T-helper 1 cell (primary cell): ENCODE measurements around the gene VASH2.
"Not testable (repeated sequence)": the region's sequence is repeated elsewhere in the genome, so short reads cannot be mapped to it uniquely, and the experiment has no call there.

ENCODE experiments used
- DNase-seq, 5 donors: peaks; one replicate each; pipeline ENCODE4 v3.0.0-alpha.2; 2012 to 2020

The VASH2 gene

GRCh38 chr1:212958175-212958574 lies 7.8 kb downstream of the VASH2 start:
- DNase-seq: no peak

DNA sequence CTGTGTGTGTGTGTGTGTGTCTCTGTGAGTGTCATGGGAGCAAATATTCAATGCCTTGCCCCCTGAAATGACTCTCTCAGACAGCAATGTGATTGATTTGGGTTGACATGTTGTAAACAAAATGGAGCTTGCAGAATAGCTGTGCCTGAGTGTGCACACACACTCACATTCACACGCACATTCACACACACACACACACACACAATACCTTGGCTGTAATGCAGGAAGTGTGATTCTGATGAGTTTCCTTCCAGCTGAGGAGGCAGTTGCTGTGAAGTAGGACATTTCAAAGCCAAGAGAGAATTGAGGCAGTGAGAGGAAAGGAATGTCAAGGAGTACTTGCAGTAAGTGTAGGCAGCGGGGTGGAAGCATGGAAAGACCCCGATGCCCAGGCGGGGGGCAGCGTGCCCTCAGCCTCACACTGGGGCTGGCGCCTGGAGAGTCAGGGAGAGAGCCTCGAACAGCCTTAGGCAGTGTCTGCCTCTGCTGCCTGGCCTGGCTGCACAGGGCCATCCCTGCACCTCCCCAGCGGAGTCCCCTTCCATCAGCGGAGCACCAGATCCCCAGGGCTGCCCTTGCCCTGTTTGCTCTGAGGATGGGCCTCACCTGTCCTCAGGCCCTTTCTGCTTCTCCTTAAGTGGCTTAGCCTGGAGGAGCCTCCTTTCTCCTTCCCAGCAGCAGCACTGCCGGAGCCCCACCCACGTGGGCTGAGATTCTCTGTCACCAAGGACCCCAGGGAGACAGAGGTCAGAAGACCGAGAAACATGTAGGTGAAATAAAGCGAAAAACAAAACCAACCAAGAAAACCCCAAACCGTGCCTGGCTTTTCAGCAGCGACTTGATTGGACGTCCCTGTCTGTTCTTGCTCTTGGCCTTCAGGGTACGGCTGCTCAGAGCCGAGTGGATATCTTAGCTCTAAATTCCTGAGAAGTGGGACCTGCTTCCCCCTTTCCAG lies 9.2 kb downstream of the VASH2 start:
- no peak for DNase-seq

GRCh38 chr1:212960932-212961331 lies 10.6 kb downstream of the VASH2 start:
- DNase-seq: no peak

GRCh38 chr1:212962509-212962908 lies 12.2 kb downstream of the VASH2 start:
- DNase-seq: no peak

DNA sequence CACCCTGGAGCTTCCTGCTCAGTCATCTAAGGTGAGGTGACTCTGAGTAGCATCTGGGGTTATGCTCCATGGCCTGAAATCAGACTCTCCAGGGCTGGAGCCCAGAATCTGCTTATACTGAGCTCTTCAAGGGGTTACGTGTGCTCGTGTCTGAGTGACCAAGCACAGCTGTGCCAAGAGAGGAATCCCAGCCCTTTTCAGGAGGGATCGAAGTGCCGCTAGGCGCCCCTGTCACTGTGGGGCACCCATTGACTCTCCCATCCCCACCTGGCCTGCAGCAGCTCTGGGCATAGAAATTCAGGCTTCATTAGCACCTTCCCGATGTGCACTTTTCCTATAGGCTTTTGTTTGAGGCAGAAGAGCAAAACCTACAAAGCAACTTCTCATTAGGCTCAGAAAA lies 13.8 kb downstream of the VASH2 start:
- no peak for DNase-seq

DNA sequence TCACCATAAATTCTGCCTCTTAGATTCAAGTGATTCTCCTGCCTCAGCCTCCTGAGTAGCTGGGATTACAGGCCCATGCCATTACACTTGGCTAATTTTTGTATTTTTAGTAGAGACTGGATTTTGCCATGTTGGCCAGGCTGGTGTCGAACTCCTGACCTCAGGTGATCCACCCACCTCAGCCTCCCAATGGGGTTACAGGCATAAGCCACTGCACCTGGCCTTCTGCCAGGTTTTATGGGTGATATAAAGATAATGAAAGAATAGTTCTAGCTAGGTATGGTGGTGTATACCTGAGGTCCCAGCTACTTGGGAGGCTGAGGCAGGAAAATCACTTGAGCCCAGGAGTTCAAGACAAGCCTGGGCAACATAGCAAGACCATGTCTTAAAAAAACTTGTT lies 14.7 kb downstream of the VASH2 start:
- not testable (repeated sequence) for DNase-seq

- DNase-seq: no peak
Observed at GRCh38 chr1:212966616-212967015, 16.3 kb downstream of the VASH2 start.

DNA sequence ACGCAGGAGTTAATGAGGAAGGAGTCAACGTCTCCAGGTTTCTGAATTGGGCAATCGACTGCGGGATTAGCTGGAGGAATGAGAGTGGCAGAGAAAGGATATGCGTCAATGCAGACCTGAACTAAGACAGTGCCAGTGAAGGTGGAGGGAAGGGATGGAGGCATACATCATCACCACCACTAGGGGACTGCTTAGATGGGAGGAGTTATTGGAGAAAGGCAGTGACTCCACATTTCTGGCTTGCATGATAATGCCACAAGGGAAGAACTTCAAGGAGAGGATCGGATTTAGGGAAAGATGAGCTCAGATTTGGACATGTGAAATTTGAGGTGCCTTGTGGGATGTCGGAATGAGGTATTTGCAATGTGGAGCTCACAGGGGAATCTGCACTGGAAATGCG lies 17.5 kb downstream of the VASH2 start:
- DNase-seq: no peak

DNA sequence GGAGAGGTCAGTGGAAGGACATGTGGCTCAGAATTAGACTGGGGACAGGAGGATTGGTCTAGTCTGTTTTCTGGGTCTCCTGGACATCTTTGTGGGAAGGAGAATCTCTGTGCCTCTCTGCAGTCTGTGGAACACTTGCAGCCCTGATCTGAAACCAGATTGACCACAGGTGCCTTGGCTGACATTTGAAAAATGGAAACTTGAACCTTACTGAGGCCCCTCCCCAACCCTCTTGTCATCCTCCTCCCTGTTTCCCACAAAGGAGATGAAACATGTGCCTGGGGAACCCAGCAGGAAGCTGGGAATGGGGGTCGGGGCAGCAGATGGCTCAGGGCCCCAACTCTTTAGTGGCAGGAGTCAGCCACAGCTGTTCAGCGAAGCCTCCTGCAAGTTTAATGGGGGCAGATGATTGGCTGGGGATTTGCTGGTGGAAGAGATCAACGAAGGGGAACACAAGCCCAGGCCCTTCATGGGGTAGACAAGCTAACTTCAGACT lies 18.1 kb downstream of the VASH2 start:
- no peak for DNase-seq

DNA sequence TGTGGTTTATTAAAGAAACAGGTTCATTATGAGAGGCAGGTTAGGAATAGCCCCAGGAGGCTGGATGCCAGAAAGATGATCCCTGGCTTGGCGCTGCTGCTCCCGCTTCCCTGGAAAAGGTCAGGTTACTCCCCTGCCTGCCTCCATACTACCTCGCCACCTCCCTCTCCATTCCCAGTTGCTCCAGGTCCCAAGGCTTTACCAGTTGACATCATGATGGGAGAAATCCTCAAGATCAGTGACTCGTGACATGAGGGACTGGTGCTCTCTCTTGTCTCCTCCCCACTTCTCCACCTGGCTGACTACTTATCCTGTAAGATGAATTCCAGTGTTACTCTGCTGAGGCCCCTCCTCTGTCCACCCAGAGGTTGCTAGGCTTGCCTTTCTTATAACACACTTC lies 19.7 kb downstream of the VASH2 start:
- DNase-seq: no peak

- DNase-seq: no peak
Observed at GRCh38 chr1:212971312-212971711, 21.0 kb downstream of the VASH2 start.

- DNase-seq: no peak
Observed at GRCh38 chr1:212973426-212973825, 23.1 kb downstream of the VASH2 start.

DNA sequence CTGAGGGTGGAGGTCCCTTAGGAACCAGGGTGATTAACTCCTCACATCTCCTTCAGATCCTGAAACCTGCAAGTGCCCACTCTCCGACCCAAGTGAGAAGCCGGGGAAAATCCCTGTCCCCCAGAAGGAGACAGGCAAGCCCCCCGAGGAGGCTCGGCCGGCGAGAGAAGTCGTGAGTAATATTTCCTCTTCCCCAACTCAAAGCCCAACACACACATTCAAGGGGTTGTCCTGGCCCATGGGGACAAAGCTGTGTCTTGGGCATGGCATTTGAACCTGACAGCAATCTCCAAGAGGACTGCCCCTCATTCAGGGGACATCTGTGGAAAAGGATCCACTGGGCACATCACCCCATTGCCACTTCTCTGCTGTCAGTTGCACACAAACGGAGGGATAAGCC lies 23.6 kb downstream of the VASH2 start:
- DNase-seq: no peak

GRCh38 chr1:212974711-212975110 lies 24.4 kb downstream of the VASH2 start:
- DNase-seq: no peak

- DNase-seq: no peak
Observed at GRCh38 chr1:212975111-212975918, 25.0 kb downstream of the VASH2 start.

DNA sequence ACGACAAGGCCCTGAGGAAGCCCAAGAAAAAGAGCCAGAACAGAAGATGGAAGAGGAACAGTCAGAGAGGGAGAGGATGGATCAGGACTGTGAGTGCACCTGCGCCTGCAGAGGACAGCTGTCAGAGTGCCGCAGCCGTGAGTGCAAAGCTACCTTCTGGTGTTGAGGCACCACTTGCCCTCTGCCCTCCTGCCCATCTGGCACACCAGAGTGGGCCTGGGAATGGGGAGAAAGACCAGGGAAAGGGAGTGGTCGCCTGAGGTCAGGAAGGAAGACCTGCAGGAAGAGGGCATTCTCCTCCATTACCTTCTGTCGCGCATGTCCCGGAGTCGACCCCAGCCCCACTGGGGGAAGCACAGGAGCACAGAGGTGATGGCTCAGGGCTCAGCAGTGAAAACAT lies 26.2 kb downstream of the VASH2 start:
- DNase-seq: no peak

- peak in 1 of 5 donors; percentile 68 for DNase-seq
Observed at GRCh38 chr1:212977781-212978645, 27.7 kb downstream of the VASH2 start.

DNA sequence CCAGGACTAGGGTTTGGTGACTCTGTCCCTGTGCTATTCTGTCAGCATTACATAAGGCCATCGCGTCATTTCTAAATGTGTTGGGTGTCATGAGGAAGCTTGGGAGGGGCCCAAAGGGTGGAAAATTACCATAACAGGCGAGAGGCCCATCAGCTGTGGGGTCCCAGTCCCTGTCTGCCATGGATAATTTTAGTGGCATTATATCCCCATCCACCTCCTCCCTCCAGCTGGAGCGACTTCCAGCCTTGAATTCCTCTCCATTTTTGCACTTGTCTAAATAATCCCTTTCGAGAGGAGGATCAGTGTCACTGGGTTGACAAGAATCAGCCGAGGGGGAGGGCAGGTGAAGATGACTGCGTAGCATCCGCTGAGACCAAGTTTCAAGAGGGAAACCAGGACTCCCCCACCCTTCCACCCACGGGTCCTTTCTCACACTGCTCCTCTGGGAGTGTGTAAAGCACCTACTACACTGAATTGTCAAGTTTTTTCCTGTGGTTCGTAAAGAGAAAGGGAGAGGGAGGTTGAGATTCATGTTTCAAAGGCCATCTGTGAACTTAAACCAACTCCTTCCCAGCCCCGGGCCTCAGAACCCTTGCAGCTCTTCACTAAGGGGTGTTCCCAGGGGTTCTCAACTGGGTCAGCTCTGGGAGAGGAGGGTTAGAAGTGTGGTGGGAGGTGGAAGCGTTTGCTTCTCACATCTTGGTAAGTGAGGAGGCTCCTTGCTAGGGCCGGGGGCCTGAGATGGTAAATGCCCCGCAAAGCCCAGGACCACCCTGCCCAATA lies 29.2 kb downstream of the VASH2 start:
- peak in 1 of 5 donors; percentile 62 for DNase-seq

DNA sequence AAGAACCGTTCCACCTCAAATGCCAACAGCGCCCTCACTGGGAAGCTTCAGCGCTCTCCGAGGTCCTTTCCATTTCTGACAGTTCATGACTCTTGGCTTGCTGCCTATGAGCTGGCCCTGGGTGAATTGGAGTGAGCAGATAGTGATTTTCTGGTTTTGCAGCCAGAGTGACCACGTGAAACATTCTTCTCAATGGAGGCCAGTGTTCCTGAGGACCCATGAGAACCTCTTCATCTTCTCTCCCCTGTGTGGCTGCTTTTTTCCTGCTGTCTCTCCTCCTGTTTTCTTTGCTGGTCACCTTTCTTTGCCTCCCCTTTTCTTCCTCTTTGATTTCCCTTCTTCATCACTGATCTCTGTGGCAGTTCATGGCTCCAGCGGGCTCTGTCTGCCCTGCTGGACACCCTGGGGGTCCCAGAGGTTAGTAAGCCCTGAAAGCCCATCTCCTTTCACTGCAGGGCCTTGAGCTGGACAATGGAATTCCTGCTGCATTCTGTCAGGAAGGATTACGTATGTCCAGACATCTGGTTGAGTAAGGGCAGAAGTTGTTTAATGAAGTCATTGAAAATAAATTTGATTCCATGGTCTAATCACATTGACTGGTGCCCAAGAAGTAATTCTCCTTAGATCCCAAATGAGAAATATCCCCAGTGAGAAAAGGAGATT lies 29.9 kb downstream of the VASH2 start:
- DNase-seq: no peak

DNA sequence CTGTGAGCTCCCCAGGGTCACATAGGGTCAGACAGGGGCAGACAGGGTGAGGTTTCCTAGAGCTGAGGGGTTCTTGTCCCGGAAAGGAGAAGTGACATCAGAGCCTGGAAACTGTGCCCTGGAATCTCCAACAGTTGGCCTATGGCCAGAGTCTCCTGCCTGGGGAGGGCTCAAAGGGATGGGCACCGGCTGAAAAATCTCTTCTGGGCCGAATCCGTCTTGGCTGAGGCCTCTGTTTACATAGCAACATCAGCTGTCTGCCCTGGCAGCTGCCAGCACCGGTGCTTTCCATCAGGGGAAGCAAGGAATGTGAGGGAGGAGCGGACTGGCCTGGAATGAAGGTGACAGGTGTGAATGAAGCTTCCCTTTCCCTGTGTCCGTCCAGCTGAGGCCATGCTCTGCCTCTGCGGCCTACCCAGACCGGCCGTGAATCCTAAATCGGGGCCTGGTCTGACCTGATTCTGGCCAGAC lies 30.7 kb downstream of the VASH2 start:
- no peak for DNase-seq
